ENCODE results near the gene HPS3. TPM values are rescaled to one million over a fixed set of nuclear protein-coding genes. Genes with fewer than 3 reads are reported as not detected.

HPS3 gene
- polyA plus RNA-seq, 1 of the 3 experiments (the other 2 are of a cell fraction): 9.4 TPM

DNA sequence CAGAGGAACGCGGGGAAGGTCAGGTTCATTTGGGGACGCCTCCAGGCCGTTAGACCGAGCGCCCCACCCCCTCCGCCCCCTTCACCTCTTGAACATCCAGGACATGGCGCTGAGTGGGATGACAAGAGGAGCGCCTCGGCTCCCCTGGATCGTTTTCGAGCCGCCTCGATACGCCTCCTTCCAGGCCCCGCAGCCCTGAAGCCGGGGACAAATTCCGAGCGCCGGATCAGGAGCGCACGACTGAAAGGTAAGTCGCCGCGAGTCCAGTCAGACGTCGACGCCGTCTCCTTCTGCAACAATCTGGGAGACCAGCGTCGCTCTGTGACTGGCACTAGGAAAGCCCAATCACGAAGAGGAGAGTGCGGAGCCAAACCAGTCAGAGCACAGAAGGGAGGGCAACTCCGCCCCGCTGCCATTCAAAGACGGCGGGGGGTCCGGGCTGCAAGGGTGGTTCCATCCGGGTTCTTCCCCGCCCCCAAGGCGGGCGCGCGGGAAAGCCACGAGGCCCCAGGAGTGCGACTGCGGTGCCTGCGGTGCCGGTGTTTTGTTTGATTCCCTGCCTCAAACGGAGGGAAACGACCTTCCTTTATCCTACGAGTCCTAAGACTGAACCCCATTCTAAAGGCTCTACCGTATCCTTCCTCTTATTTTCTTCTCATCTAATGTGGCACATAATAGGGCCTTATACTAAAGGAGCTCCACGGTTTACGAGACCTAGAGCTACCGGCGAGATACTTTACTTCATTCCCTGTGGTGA is 43.0 kb upstream of the HPS3 start, which contains the start of gene HLTF:
TSS of gene HLTF (minus strand) at position 302 of the 757 bp plus-strand sequence. CDS start at position 105, 197 bp downstream.
- Histone ChIP-seq H3K9ac (peak within 1 kb of the TSS; percentile 67), H3K9me2 (no peaks in the 10 kb centered on the region), H3K4me1 (ENCODE audit: control insufficient read depth in 1 of 2, insufficient read depth in 2 of 2, low read depth in 1 of 2, low read length in 1 of 2) (peaks cover 3 to 4% of the 10 kb centered on the region in 2 experiments; a peak in 3 of 4 replicates), H4K20me1 (ENCODE audit: insufficient read depth) (no peaks in the 10 kb centered on the region), H3K4me3 (ENCODE audit: low read depth in 2 of 2, low read length in 1 of 2) (peak within 1 kb of the TSS; percentile 83 to 92), H3K9me3 (no peaks in the 10 kb centered on the region), H3K4me2 (peak within 1 kb of the TSS; percentile 90), H3K36me3 (replicated peaks in 1 of 2; ENCODE audit: control insufficient read depth in 1 of 2, insufficient read depth in 2 of 2, low read length in 1 of 2) (peaks cover 8 to 23% of the 10 kb centered on the region in 2 experiments), H3K27ac (ENCODE audit: low read depth in 2 of 2, low read length in 1 of 2) (peak within 1 kb of the TSS; percentile 59 to 86), H3K27me3 (ENCODE audit: insufficient read depth) (no peaks in the 10 kb centered on the region), H2AFZ (ENCODE audit: low read depth) (peak within 1 kb of the TSS; percentile 89), H3F3A (replicated peaks; ENCODE audit: insufficient read depth) (no peaks in the 10 kb centered on the region), H3K79me2 (ENCODE audit: insufficient read depth) (peaks cover 47% of the 10 kb centered on the region)
- peak; percentile 61 for TF ChIP-seq GABPA (IDR thresholded peaks at IDR 0.05; ENCODE audit: low read depth)
- TF ChIP-seq NRF1 (IDR thresholded peaks at IDR 0.05; ENCODE audit: low read depth, low read length): no peak
- TF ChIP-seq, protein P1, sequence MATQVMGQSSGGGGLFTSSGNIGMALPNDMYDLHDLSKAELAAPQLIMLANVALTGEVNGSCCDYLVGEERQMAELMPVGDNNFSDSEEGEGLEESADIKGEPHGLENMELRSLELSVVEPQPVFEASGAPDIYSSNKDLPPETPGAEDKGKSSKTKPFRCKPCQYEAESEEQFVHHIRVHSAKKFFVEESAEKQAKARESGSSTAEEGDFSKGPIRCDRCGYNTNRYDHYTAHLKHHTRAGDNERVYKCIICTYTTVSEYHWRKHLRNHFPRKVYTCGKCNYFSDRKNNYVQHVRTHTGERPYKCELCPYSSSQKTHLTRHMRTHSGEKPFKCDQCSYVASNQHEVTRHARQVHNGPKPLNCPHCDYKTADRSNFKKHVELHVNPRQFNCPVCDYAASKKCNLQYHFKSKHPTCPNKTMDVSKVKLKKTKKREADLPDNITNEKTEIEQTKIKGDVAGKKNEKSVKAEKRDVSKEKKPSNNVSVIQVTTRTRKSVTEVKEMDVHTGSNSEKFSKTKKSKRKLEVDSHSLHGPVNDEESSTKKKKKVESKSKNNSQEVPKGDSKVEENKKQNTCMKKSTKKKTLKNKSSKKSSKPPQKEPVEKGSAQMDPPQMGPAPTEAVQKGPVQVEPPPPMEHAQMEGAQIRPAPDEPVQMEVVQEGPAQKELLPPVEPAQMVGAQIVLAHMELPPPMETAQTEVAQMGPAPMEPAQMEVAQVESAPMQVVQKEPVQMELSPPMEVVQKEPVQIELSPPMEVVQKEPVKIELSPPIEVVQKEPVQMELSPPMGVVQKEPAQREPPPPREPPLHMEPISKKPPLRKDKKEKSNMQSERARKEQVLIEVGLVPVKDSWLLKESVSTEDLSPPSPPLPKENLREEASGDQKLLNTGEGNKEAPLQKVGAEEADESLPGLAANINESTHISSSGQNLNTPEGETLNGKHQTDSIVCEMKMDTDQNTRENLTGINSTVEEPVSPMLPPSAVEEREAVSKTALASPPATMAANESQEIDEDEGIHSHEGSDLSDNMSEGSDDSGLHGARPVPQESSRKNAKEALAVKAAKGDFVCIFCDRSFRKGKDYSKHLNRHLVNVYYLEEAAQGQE (IDR thresholded peaks at IDR 0.05; ENCODE audit: low read depth, low read length): peak; percentile 55; the same call in 1 of the 2 replicates
- TF ChIP-seq, protein P2, sequence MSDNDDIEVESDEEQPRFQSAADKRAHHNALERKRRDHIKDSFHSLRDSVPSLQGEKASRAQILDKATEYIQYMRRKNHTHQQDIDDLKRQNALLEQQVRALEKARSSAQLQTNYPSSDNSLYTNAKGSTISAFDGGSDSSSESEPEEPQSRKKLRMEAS (IDR thresholded peaks at IDR 0.05; ENCODE audit: low read depth): peak; percentile 100
- TF ChIP-seq TAF1 (IDR thresholded peaks at IDR 0.05; ENCODE audit: borderline replicate concordance, low read depth, low read length): peak; percentile 37; the same call in 1 of the 2 replicates
- no peak for TF ChIP-seq ELF1 (IDR thresholded peaks at IDR 0.05)
- peak; percentile 37; the same call in 1 of the 2 replicates for TF ChIP-seq NFIC (IDR thresholded peaks at IDR 0.05; ENCODE audit: borderline replicate concordance)
- TF ChIP-seq CHD2 (IDR thresholded peaks at IDR 0.05; ENCODE audit: low read length, partially characterized antibody): peak; percentile 95
- peak; percentile 72 for TF ChIP-seq POLR2AphosphoS5 (IDR thresholded peaks at IDR 0.05; ENCODE audit: low read depth, low read length)
- TF ChIP-seq, protein P3, sequence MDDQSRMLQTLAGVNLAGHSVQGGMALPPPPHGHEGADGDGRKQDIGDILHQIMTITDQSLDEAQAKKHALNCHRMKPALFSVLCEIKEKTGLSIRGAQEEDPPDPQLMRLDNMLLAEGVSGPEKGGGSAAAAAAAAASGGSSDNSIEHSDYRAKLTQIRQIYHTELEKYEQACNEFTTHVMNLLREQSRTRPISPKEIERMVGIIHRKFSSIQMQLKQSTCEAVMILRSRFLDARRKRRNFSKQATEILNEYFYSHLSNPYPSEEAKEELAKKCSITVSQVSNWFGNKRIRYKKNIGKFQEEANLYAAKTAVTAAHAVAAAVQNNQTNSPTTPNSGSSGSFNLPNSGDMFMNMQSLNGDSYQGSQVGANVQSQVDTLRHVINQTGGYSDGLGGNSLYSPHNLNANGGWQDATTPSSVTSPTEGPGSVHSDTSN (IDR thresholded peaks at IDR 0.05): peak; percentile 100
- TF ChIP-seq FOXJ3 (CRISPR knock-in tag; IDR thresholded peaks at IDR 0.05): no peak
- peak; percentile 37; the same call in 1 of the 2 replicates for TF ChIP-seq TCF12 (IDR thresholded peaks at IDR 0.05)
- TF ChIP-seq SIN3A (IDR thresholded peaks at IDR 0.05; ENCODE audit: borderline replicate concordance, low read depth, low read length): no peak
- TF ChIP-seq YY1 (IDR thresholded peaks at IDR 0.05; ENCODE audit: low read depth): 0 out of 2 replicates have a peak, but pooled peaks have one; percentile 53
- no peak for TF ChIP-seq RFX5 (IDR thresholded peaks at IDR 0.05; ENCODE audit: low read length)
- TF ChIP-seq, protein P4, sequence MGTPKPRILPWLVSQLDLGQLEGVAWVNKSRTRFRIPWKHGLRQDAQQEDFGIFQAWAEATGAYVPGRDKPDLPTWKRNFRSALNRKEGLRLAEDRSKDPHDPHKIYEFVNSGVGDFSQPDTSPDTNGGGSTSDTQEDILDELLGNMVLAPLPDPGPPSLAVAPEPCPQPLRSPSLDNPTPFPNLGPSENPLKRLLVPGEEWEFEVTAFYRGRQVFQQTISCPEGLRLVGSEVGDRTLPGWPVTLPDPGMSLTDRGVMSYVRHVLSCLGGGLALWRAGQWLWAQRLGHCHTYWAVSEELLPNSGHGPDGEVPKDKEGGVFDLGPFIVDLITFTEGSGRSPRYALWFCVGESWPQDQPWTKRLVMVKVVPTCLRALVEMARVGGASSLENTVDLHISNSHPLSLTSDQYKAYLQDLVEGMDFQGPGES (IDR thresholded peaks at IDR 0.05; ENCODE audit: low read depth, low read length): peak; percentile 86
- WGBS (ENCODE audit: low lambda C conversion rate): 34% methylated on average over 24 of the region's 57 CpGs
- CTCF ChIA-PET: interaction anchor here (0.5 to 1.9 kb wide), 5 partner anchors 34 to 431 kb away, joined by 3 to 9 read pairs (median 4); no protein-coding TSS in a partner anchor
- peak; percentile 97 for DNase-seq
- POLR2A ChIA-PET: no interaction called here

Data from SK-N-SH (cell line).